Right ventricle myocardium inferior (tissue), 1 donor: ENCODE data around the gene MACROD2. TPM values are rescaled to one million over a fixed set of nuclear protein-coding genes. Genes with fewer than 3 reads are reported as not detected.

Experiments used
- ATAC-seq: fragments of 200-7000 bp; cut with Tn5 transposase; one replicate; pipeline ENCODE4 v1.9.1; 2020; ENCODE audit warnings: mild to moderate bottlenecking, moderate library complexity
- DNase-seq: peaks from one replicate; pipeline ENCODE4 v3.0.0; 2021; ENCODE audit errors: missing footprints
- intact Hi-C: fragments of 100-400 bp; cut with DNase I; formaldehyde crosslinking; loops from one replicate; pipeline ENCODE4 v1.11.0; 2022
- total RNA-seq: library from RNA; stranded (reverse); fragmentation: NEBNext Ultra II Directional; extraction: Animal tissue kit (Norgen Biotek cat#: 25700); gene quantifications from one replicate; pipeline ENCODE4 v1.2.1, GENCODE V29; 2021
- donor health status: DM: no; HTN: yes; CAD: no; lungs with severe emphysema.

The MACROD2 gene
- total RNA-seq, 1 donor from 2014 or later, result 5.0 TPM

DNA sequence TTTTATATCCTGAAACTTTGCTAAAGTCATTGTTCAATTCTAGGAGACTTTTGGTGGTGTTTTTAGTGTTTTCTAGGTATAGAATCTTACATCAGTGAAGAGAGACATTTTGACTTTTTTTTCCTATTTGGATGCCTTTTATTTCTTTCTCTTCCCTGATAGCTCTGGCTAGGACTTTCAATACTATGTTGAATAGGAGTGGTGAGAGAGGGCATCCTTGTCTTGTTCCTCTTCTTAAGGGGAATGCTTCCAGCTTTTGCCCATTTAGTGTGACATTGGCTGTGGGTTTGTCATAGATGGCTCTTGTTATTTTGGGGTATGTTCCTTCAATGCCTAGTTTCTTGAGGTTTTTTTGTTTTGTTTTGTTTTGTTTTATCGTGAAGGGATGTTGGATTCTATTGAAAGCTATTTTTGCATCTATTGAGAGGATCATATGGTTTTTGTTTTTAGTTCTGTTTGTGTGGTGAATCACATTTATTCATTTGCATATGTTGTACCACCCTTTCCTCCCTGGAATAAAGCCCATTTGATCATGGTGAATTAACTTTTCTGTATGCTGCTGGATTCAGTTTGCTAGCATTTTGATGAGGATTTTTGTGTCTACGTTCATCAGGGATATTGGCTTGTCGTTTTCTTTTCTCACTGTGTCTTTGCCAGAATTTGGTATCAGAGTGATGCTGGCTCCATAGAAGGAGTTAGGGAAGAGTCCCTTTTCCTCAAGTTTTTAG is 882.1 kb downstream of the MACROD2 start:
- no peak for ATAC-seq
- intact Hi-C loops, result no loop called here
- no peak for DNase-seq

DNA sequence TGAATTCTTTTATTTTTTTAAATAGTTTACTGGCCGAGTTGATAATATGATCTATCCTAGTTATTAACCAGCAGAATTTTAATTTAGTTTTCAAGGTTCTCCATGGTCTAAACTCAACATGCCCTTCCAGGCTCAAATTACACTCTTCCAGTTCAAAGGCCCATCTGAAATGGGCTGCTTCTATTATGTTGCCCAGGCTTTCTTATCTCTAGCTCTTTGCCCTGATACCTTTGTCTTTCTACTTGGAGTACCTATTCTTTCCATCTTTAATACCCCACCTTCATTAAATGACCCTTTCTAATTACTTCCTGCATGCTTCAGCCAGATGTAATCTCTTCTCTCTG is 883.3 kb downstream of the MACROD2 start:
- no peak for DNase-seq
- ATAC-seq, result no peak
- intact Hi-C loops, result no loop called here

DNA sequence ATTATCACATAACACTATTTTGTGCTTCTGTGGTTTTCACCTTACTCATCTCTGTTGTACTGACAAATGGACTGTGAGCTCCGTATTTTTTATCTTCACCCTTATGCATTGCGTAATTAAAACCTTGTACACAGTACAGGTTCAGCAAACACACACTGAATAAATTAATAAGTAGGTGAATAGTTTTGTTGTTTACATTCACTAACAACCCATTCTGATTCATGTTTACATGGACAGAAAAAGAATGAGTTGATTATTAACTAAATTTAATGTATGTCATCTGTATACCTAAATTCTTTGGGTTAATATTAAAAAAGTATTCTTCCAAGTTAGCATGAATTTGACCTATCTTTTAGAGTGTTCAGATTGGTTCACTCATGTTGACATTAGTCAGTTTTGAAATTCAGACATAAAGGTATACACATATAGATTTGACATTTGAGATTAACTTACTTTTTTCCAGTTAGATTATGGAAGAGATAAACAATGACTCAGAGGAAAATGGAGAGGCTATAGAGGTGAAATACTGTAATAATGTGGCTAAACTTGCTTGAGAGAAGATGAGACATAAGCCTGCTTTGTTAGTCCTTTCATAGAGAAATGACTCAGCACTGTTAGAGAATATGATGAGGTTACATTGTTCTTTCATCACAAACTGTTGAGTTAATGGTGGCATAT is 883.8 kb downstream of the MACROD2 start:
- intact Hi-C loops, result no loop called here

DNA sequence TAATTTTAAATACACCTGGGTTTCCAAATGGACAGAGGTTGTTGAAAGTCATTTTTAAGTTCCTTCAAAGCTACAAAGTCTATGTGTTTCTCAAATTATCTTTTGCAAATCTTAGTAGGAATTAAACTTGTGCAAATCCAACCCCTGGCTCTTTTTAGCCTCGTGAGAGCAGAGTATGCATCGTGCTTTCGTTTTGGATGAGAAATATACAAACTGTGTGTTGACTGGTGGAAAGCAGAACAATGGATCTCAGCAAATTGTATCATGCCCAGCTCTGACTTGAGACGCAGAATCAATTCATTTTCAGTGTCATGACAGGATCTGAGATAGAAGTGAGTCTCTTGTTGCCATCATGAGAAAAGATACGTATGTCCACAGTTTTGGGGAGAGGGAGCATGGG is 884.5 kb downstream of the MACROD2 start:
- DNase-seq, result no peak
- intact Hi-C loops, result loop anchor here (10.0 kb wide), 1 partner anchor 55 kb away; no protein-coding TSS in a partner anchor
- ATAC-seq, result no peak

More for the DNA sequence above, 883.8 kb downstream of the MACROD2 start:
- DNase-seq (no peak), ATAC-seq (no peak)

DNA sequence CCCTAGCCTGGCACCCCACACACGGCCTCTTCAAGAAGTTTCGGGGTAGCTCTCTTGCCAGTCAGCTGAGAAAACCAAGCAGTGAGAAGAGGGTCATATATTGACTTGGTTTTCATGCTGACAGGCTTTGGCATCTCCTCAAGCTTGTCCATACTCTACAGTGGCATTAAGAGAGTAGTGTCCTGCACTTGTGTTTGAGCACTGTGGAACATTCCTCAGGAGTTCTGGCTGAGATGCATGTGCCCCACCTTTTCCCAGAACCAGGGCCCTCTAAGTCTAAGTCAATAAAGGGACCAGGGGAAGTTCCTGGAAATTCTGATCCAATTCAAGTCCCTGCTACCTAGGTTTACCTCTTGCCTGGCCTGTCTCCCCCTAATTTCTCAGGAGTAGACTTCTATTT is 886.2 kb downstream of the MACROD2 start:
- intact Hi-C loops, result loop anchor here (10.0 kb wide), 1 partner anchor 53 kb away; no protein-coding TSS in a partner anchor
- DNase-seq (no peak), ATAC-seq (no peak)

DNA sequence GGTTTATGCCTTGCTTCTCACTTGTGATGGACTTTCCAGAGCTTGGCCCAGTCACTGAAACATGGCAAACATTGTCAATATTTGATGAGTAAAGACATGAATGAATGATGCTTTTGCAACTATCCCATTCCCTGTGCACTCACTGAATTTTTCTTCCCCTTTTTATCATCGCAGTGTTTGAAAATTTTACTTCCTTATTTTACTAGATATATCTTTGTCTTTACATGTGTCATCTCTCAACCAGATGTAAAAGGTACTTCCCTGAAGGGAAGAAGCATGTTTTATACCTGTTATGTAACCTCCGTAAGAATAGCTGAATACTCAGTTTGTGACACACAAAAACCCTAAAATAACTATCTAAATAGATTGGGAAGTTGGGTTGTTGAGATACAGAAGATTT is 886.8 kb downstream of the MACROD2 start:
- DNase-seq, result no peak
- intact Hi-C loops, result loop anchor here (10.0 kb wide), 1 partner anchor 53 kb away; no protein-coding TSS in a partner anchor
- ATAC-seq, result no peak

DNA sequence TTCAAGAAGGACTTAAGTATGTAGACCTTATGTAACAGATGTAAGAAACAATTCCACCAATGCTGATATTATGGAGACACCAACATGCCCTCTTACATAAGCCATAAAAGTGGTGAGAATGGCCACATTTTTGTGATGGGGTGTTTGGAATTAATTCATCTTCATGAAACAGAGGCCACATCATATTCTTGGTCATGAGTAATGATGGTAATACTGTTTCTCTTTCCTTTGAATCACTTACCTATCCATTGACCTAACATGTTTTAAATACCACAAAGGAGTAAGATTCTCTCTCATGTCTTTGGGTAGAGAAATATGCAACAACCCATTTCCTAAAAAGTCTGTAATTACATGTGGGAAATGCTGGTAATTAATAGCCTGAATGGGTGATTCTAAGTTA is 887.5 kb downstream of the MACROD2 start:
- intact Hi-C loops, result loop anchor here (10.0 kb wide), 1 partner anchor 52 kb away; no protein-coding TSS in a partner anchor
- DNase-seq (no peak), ATAC-seq (no peak)

DNA sequence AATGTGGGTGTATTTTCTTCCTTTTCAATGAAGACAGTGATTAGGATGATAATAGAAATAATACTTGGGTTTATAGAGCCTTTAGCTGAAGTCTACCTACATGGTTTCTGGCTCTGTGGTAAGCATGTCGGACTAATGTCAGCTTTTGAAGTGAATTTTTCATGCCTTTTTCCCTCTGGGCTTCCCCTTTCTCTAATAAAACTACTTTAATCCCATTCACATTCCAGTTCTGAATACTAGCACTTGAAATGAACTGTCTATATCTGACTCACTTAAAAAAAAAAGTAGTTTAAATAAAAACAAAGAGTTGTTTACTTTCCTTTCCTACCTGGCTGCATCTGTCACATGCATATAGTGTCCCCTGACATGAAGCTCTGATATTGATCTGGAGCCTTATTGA is 888.0 kb downstream of the MACROD2 start:
- intact Hi-C loops, result loop anchor here (10.0 kb wide), 1 partner anchor 51 kb away; no protein-coding TSS in a partner anchor
- no peak for DNase-seq
- no peak for ATAC-seq

DNA sequence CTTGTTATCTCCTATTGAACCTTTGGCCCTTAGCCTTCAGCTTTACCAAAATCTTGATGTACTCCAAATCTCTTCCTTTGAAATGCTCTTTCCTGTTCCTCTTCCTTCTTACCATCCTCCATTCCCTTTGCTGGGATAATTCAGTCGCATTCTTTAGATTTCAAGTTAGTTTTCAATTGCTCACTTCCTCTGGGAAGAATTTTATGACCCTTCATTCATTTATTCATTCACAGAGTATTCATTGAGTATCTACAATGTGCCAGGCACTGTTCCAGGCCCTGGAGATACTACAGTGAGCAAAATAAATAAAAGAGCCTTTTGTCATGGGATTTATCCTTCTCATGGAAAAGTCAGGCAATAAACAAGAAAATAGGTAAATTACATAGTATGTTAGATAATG is 890.3 kb downstream of the MACROD2 start:
- ATAC-seq (no peak), DNase-seq (no peak)
- intact Hi-C loops, result loop anchor here (10.0 kb wide), 1 partner anchor 49 kb away; no protein-coding TSS in a partner anchor

DNA sequence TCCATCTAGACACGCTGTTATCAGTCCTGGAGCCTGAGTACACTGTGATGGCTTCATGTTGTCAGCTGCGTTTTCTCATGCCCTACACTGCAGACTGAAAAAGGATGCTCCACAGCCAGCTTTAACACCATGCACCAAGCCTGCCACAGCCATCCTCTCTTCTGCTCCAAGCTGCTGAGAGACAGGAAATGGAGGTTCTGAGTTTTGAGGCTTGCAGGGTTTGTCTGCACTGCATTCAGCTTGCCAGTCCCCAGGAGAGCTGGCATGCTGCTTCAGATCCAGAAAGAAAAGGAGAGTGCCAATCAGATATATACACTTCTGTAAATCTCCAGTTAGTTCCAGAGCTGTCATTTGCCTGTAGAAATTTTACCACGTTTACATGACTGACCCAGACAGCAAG is 892.8 kb downstream of the MACROD2 start:
- intact Hi-C loops, result loop anchor here (10.0 kb wide), 1 partner anchor 47 kb away; no protein-coding TSS in a partner anchor
- DNase-seq (no peak), ATAC-seq (no peak)

DNA sequence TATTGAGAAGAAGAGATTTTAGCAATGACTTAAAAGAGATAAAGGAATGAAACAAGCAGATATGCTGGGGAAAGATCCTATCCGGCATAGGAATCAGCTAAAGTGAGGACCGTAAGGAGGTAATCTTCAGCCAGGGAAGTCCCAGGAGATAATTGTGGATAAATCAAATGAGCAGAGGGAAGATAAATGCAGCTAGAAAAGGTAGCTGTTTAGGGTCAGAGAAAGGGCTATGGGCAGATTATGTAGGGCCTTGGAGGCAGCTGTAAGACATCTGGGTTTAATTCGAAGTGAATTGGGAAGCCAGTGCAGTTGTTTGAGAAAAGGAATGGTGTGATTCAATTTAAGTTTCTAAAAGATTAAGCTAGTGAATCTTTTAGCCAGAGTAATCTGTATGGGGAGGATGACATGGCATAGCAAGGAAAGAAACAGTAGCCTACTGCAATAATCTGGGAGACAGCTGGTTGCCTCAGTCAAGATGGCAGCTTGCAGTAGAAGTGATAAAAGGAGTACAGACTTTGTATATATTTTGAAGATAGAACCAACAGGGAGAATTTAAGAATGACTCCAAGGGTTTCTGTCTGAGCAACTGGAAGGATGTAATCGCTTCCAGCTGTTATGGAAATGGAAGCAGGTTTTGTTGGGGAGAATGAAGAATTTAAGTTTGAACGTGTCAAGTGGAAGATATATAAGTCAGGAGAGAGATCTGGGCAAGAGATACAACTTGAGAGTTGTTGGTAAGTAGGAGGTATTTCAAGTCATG is 894.4 kb downstream of the MACROD2 start:
- intact Hi-C loops, result loop anchor here (10.0 kb wide), 1 partner anchor 45 kb away; no protein-coding TSS in a partner anchor
- ATAC-seq, result no peak
- no peak for DNase-seq

DNA sequence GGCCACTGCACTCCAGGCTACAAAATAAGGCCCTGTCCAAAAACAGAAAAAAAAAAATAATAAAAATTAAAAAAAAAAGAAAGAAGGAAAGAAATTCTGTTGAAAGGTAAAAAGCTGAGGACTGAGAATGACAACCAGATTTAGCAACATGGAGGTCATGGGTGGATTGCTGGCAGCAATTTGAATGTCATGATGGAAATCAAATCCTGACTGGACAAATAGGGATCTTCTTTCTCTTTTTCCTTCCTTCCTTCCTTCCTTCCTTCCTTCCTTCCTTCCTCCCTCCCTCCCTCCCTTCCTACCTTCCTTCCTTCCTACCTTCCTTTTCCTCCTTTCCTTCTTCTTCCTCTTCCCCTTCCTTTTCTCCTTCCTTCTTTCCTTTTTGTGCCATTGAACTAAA is 895.4 kb downstream of the MACROD2 start:
- ATAC-seq, result no peak
- DNase-seq, result no peak
- intact Hi-C loops, result no loop called here

DNA sequence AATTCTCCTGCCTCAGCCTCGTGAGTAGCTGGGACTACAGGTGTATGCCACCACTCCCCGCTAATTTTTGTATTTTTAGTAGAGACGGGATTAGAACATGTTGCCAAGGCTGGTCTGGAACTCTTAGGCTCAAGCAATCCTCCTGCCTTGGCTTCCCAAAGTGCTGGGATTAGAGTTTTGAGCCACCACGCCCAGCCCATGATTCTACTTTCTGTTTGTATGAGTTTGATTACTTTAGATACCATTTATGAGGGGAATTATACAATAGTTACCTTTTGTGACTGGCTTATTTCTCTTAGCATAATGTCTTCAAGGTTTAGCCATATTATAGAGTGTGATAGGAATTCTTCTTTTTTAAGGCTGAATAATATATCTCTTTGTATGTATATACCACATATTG is 897.5 kb downstream of the MACROD2 start:
- DNase-seq, result no peak
- ATAC-seq, result no peak
- intact Hi-C loops, result no loop called here

DNA sequence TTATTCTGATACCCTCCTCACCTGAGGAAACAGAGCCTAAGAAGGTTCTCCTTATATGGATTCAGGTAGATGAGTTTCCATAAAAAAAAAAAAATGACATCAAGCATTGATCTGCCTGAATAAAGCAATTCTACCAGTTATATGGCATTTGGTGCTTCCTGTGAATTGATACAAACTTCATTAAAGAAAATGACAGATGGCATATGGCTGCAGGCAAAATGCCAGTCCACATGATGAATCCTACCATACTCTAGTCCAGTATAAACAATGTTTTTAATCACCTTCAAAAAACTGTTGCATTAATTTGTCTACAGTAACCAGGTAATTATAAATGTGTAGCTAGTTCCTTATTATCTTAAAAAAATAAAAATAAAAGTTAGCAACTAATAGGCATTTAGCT is 901.3 kb downstream of the MACROD2 start:
- DNase-seq, result no peak
- intact Hi-C loops, result no loop called here
- no peak for ATAC-seq

DNA sequence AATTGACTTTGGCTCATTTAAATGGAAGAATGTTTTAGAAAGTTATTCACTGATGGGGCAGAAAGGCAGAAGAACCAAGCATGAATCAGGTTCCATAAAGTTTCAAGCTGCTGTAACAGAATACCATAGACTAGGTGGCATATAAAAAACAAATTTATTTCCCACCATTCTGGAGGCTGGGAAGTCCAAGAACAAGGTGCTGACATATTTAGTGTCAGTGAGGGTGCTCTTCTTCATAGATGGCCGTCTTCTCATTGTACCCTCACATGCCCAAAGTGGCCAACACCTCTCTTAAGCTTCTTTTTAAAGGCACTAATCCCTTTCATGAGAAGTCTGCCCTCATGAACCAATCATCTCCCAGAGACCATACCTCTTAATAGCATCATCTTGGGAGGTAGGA is 902.3 kb downstream of the MACROD2 start:
- no peak for ATAC-seq
- intact Hi-C loops, result no loop called here

DNA sequence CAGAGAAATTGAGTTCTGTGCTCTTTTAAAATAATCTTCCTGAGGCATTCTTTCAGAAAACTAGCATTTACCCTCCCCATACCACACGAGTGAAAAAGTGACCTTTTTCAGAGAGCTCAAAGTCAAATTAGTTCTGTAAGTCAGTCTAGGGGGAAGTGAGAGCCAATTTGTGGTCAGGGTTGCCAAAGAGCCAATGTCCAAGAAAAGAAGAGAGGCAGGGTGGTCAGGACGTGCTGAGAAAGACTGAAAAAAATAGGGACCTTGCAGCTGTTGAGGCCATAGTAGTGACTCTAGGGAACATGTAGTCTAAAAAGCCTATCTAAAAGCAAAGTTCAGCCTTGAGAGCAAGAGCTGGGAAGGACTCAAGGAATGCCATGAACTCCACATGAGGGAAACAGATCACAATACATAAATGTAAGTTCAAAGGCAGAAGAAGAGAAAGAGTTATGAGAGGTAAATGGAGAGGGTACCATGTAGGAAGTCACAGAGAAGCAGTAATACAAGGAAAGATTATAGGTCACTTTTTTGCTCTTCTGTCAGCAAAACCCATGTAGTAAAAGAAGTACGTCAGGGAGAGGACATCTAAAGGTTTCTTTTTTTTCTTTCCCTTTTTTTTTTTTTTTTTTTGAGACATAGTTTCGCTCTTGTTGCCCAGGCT is 907.2 kb downstream of the MACROD2 start:
- ATAC-seq, result no peak
- no peak for DNase-seq
- intact Hi-C loops, result no loop called here

More for the DNA sequence above, 902.3 kb downstream of the MACROD2 start:
- DNase-seq, result no peak

DNA sequence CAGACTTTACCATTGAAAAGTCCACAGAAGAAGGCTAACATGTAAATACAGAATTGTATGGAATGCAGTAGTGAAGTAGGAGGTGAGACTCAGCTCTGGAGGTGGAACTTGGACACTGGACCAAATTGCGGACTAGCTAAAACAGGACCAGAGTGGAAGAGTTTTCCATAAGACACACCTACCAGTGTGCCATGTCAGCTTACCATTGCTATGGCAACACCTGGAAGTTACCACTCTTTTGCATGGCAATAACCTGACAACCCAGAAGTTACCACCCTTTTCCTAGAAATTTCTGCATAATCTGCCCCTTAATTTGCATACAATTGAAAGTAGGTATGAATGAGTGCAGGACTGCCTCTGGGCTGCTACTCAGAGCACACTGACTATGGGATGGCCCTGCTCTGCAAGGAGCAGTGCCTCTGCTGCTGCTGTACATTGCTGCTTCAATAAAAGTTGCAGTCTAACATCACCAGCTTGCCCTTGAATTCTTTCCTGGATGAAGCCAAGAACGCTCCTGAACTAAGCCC is 911.7 kb downstream of the MACROD2 start:
- no peak for ATAC-seq
- intact Hi-C loops, result no loop called here
- no peak for DNase-seq

DNA sequence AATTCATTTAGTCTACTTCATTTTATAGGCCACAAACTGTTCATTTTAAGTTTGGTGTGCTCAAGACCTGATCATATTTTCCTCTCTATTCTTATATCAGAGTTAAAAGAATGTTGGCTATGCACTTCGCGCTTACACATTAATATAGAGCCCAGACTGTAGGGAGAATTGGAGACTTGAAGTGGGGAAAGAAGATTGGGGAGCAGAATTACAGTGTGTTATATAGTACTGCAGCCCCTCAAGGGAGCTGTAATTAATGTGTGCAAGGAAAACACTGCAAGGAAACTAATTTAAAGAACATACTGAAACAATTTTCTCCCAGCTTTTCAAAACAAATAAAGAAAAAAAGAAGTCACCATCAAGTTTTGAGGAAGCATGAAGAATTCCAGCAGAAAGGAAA is 914.8 kb downstream of the MACROD2 start:
- DNase-seq (no peak), ATAC-seq (no peak)
- intact Hi-C loops, result no loop called here
